Heart left ventricle (tissue), 16 donors: ENCODE data around the gene DCUN1D3. TPM values are rescaled to one million over a fixed set of nuclear protein-coding genes. Genes with fewer than 3 reads are reported as not detected.

ENCODE experiments used
- ATAC-seq, 4 donors: fragments of 200-7000 bp; cut with Tn5 transposase; one replicate each; pipeline ENCODE4 v1.9.1; 2020 to 2022; ENCODE audit warnings: moderate library complexity in 4 of 4, mild to moderate bottlenecking in 3 of 4, moderate number of reproducible peaks in 1 of 4
- DNase-seq, 5 donors: peaks; one replicate each; pipeline ENCODE4 v3.0.0-alpha.2; 2020
- H3K27ac ChIP-seq, 12 donors: fragments of 200-600 bp; sonication (generic) in 4 of 12; one replicate each; pipeline versions ENCODE4 v1.5.0 to v1.8.0; 2016 to 2022; ENCODE audit warnings: mild to moderate bottlenecking in 2 of 12
- H3K27me3 ChIP-seq, 9 donors: fragments of 200-600 bp; sonication (generic) in 2 of 9; one replicate each; pipeline versions ENCODE4 v1.5.1 to v1.8.0; 2016 to 2022; ENCODE audit warnings: mild to moderate bottlenecking in 3 of 9
- H3K36me3 ChIP-seq, 9 donors: fragments of 200-600 bp; sonication (generic) in 2 of 9; one replicate each; pipeline versions ENCODE4 v1.5.0 to v1.8.0; 2018 to 2022; ENCODE audit warnings: mild to moderate bottlenecking in 2 of 9
- H3K4me1 ChIP-seq, 12 donors: fragments of 200-600 bp; sonication (generic) in 4 of 12; one replicate each; pipeline versions ENCODE4 v1.5.0 to v1.8.0; 2016 to 2022; ENCODE audit warnings: mild to moderate bottlenecking in 3 of 12
- H3K4me3 ChIP-seq, 12 donors: fragments of 200-600 bp; sonication (generic) in 4 of 12; one replicate each; pipeline versions ENCODE4 v1.5.0 to v1.8.0; 2017 to 2022; ENCODE audit warnings: mild to moderate bottlenecking in 9 of 12, moderate library complexity in 4 of 12
- H3K9me3 ChIP-seq, 12 donors: fragments of 200-600 bp; sonication (generic) in 4 of 12; one replicate each; pipeline versions ENCODE4 v1.5.0 to v1.8.0; 2016 to 2022; ENCODE audit warnings: mild to moderate bottlenecking in 1 of 12
- POLR2A ChIP-seq, 2 donors: fragments of 450-650 bp; IDR thresholded peaks; one replicate each; pipeline ENCODE4 v1.6.1; 2017; ENCODE audit warnings: antibody characterized with exemption in 2 of 2, mild to moderate bottlenecking in 2 of 2, moderate library complexity in 2 of 2
- WGBS, 4 donors: extraction: QIAGEN DNeasy Blood & Tissue Kit in 2 of 4; methylation state at CpG; one replicate each; pipeline versions ENCODE4 v1.1.5 to v1.1.7; 2013 to 2018; 5-methylcytosine and 5-hydroxymethylcytosine counted together
- intact Hi-C, 10 donors: fragments of 100-400 bp; cut with DNase I; formaldehyde crosslinking; loops; one replicate each; pipeline versions ENCODE4 v1.11.1 to v1.14.2; 2022
- polyA plus RNA-seq, 2 donors: library from polyadenylated mRNA; stranded (reverse); fragments of 200-250 nt; gene quantifications; one replicate each; pipeline ENCODE4 v1.2.3, GENCODE V29; 2013
- total RNA-seq, 9 donors: library from RNA; depleted of rRNA in 2 of 9; stranded (reverse); fragments of >200 nt in 2 of 9; fragmentation: NEBNext Ultra II Directional in 3 of 9; extraction: Animal tissue kit (Norgen Biotek cat#: 25700) in 3 of 9; gene quantifications; one replicate each; pipeline versions ENCODE4 v1.1.0 to v1.2.4, GENCODE V29; 2016 to 2023
- TF ChIP-seq, protein P1 (sequence below), 12 donors: fragments of 200-600 bp; sonication (generic) in 4 of 12; IDR thresholded peaks; one replicate each; pipeline versions ENCODE4 v1.5.0 to v1.8.0; 2018 to 2022; ENCODE audit warnings: antibody characterized with exemption in 12 of 12, mild to moderate bottlenecking in 5 of 12
- donor health status: ischemic (EF 13 %, LVEDD 7.1; RV severe dilation, severe dysfunction).
- donor health status: healthy with polysubstance abuse.
- donor health status: DM: no; HTN: yes; CAD: no.
- donor health status: DM: no; HTN: no; CAD: no.
- donor health status: ischemic (EF 25% LVEDD 6.9; RV normal size, moderate dysfunction).
- donor health status: ischemic (EF 25% LVEDD 5.7; RV mildly dilated, moderate dysfunction).
- donor health status: healthy.
- donor health status: DM: yes; HTN: yes; CAD: no.
- donor health status: ischemic (EF 35%, LVEDD 5.7; RV mildly dilated, moderate dysfunction).
- donor health status: nonischemic (EF 11% LVEDD 7.7; RV severe dilation, severe dysfunction).
- donor health status: DM: yes; HTN: yes; CAD: no.
- donor health status: PGD.
- donor health status: ischemic (EF 29% LVEDD 5.4; RV normal size, mild dysfunction).
- donor health status: nonischemic (EF 23%, LVEDD 6.1; RV moderate dilation, normal function).

DCUN1D3 gene
- total and polyA plus RNA-seq, 11 donors, result 2.6 to 21.4 (median 11.0) TPM

DNA sequence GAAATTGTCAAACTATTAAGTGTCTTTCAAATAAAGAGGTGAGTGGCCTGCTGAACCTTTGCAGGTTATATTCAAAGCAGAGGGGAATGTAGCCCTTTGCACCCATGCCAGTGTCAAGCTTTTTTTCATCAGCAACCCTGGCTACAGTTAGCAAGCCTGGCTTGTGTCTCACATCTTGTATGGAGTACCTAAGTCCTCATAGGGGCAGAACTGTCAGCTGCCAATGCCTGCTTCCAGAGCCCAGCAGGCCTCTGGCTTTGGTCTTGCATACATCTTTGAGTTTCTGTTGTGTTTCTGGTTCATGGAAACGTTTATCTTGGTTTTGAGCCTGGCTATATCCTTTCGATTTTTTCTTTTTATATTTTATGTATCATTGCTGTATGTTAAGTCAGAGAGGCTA is 67.1 kb downstream of the DCUN1D3 start:
- ATAC-seq, result peak in 2 of 4 donors; percentile 48 to 61
- H3K27ac ChIP-seq, result no peak overlapping the region
- peaks cover 0 to 18% (median 2%) of the 10 kb centered on the region in 12 donors for H3K4me1 ChIP-seq
- intact Hi-C loops, result no loop called here
- H3K4me3 ChIP-seq, result no peak overlapping the region
- H3K27me3 ChIP-seq, result no peaks in the 10 kb centered on the region
- no peak for DNase-seq
- peaks cover 0 to 22% (median 0%) of the 10 kb centered on the region in 12 donors for H3K9me3 ChIP-seq
- TF ChIP-seq, protein P1, sequence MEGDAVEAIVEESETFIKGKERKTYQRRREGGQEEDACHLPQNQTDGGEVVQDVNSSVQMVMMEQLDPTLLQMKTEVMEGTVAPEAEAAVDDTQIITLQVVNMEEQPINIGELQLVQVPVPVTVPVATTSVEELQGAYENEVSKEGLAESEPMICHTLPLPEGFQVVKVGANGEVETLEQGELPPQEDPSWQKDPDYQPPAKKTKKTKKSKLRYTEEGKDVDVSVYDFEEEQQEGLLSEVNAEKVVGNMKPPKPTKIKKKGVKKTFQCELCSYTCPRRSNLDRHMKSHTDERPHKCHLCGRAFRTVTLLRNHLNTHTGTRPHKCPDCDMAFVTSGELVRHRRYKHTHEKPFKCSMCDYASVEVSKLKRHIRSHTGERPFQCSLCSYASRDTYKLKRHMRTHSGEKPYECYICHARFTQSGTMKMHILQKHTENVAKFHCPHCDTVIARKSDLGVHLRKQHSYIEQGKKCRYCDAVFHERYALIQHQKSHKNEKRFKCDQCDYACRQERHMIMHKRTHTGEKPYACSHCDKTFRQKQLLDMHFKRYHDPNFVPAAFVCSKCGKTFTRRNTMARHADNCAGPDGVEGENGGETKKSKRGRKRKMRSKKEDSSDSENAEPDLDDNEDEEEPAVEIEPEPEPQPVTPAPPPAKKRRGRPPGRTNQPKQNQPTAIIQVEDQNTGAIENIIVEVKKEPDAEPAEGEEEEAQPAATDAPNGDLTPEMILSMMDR (IDR thresholded peaks at IDR 0.05), result no peak
- no peak for TF ChIP-seq POLR2A (IDR thresholded peaks at IDR 0.05)
- 63 to 80% (median 71%) methylated on average over 2 of the region's 2 CpGs for WGBS, 4 donors
- H3K36me3 ChIP-seq, result peaks cover 0 to 20% (median 0%) of the 10 kb centered on the region in 9 donors

DNA sequence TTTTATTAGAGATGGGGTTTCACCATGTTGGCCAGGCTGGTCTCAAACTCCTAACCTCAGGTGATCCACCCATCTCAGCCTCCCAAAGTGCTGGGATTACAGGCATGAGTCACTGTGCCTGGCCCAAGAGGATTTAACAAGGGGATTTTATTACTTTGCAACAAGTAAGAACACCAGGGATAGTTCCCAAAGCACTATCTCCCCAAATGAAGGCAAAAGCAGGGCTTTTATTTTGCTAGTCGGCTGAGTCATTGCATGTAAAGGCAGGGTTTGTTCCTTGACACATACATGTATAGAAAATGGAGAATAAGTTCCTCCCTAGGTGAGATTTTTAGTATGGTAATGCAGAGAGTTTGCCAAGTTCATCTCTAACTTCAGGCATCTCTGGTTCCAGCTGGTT is 69.8 kb downstream of the DCUN1D3 start:
- ATAC-seq, result no peak
- Histone ChIP-seq H3K36me3 (peaks cover 0 to 43% (median 0%) of the 10 kb centered on the region in 9 donors), H3K27me3 (no peaks in the 10 kb centered on the region), H3K4me1 (peaks cover 0 to 18% (median 2%) of the 10 kb centered on the region in 12 donors), H3K27ac (peak overlapping the region in 1 of 12 donors; percentile 21), H3K4me3 (no peak overlapping the region), H3K9me3 (peaks cover 0 to 12% (median 0%) of the 10 kb centered on the region in 12 donors)
- WGBS, 4 donors, result 79 to 89% (median 85%) methylated on average over 1 of the region's 1 CpG
- intact Hi-C loops, result no loop called here
- DNase-seq, result no peak
- TF ChIP-seq, protein P1 (IDR thresholded peaks at IDR 0.05), result no peak
- no peak for TF ChIP-seq POLR2A (IDR thresholded peaks at IDR 0.05)

DNA sequence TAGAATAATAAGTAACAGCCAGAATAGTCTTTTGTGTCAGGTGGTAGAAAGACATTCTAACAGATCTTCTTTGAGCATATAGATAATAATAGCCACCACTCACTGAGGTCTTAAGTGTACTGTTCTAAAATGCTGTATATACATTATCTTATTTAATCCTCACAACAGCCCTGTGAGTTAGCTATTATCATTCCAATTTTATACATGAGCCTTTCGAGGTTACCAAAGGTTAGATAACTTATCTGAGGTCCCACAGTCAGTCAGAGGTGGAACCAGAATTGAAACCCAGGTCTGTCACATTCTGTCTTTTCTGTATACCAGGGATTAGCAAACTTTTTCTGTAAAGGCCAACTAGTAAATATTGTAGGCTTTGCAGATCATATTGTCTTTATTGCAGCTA is 70.6 kb downstream of the DCUN1D3 start:
- Histone ChIP-seq H3K9me3 (peaks cover 0 to 5% (median 0%) of the 10 kb centered on the region in 12 donors), H3K4me1 (peaks cover 0 to 18% (median 2%) of the 10 kb centered on the region in 12 donors), H3K27ac (no peak overlapping the region), H3K27me3 (no peaks in the 10 kb centered on the region), H3K4me3 (no peak overlapping the region), H3K36me3 (peaks cover 0 to 43% (median 0%) of the 10 kb centered on the region in 9 donors)
- 76 to 86% (median 81%) methylated on average over 1 of the region's 1 CpG for WGBS, 4 donors
- no peak for DNase-seq
- TF ChIP-seq, protein P1 (IDR thresholded peaks at IDR 0.05), result no peak
- no peak for TF ChIP-seq POLR2A (IDR thresholded peaks at IDR 0.05)
- intact Hi-C loops, result loop anchor here in 1 of 10 donors (10.0 kb wide), 1 partner anchor 65 kb away; the partner anchor contains the start of gene ACSM3
- no peak for ATAC-seq

DNA sequence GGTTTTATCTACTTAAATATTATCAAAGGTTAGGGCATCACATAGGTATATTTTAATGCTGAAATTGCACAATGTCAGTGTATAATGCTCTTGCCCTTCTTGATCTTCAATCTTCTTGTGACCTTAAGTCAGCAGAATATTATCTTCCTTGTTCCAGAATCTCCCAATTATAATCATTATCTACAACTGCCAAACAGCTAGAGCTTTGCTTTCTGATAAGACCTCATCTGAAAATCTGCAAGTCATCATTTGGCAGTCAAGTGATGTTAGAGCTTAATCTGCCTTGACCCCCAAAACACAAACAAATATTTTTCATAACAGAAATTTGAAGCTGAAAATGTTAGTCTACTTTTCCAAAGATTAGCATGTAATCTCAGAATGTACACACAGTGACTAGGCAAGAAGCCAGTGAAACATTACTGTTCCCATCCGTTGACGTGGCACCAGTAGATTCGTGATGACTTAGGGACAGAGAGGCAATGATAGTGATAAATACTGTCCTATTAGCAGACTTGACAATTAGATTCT is 74.1 kb downstream of the DCUN1D3 start:
- no peaks in the 10 kb centered on the region for H3K9me3 ChIP-seq
- peaks cover 0 to 13% (median 0%) of the 10 kb centered on the region in 12 donors for H3K4me1 ChIP-seq
- DNase-seq (no peak), ATAC-seq (no peak)
- TF ChIP-seq, protein P1 (IDR thresholded peaks at IDR 0.05), result no peak
- TF ChIP-seq POLR2A (IDR thresholded peaks at IDR 0.05), result no peak
- H3K27me3 ChIP-seq, result no peaks in the 10 kb centered on the region
- WGBS, 4 donors, result 42 to 58% (median 50%) methylated on average over 3 of the region's 3 CpGs
- intact Hi-C loops, result loop anchor here in 1 of 10 donors (10.0 kb wide), 1 partner anchor 61 kb away; the partner anchor contains the start of gene ACSM3
- H3K27ac ChIP-seq, result no peak overlapping the region
- no peak overlapping the region for H3K4me3 ChIP-seq
- H3K36me3 ChIP-seq, result peaks cover 0 to 28% (median 0%) of the 10 kb centered on the region in 9 donors
